ENCODE data around the gene CDC25B.
"Not testable (repeated sequence)": the region's sequence is repeated elsewhere in the genome, so short reads cannot be mapped to it uniquely, and the experiment has no call there.

CDC25B gene

GRCh38 chr20:3839328-3839727 is 43.2 kb downstream of the CDC25B start:
- Histone ChIP-seq H3K9me3 (ENCODE audit: control insufficient read depth, insufficient read depth, low read length) (no peaks in the 10 kb centered on the region), H3K9ac (ENCODE audit: low read depth, low read length) (no peak overlapping the region), H3K36me3 (ENCODE audit: insufficient read depth, low read length) (no peaks in the 10 kb centered on the region), H3K4me1 (ENCODE audit: insufficient read depth, low read length) (no peaks in the 10 kb centered on the region)

GRCh38 chr20:3840201-3840600 is 44.1 kb downstream of the CDC25B start:
- H3K4me1 ChIP-seq (ENCODE audit: insufficient read depth, low read length); H3K9me3 ChIP-seq (ENCODE audit: control insufficient read depth, insufficient read depth, low read length); H3K36me3 ChIP-seq (ENCODE audit: insufficient read depth, low read length); H3K9ac ChIP-seq (ENCODE audit: low read depth, low read length): not testable (repeated sequence)

GRCh38 chr20:3842348-3842930 is 46.3 kb downstream of the CDC25B start:
- no peaks in the 10 kb centered on the region for H3K9me3 ChIP-seq (ENCODE audit: control insufficient read depth, insufficient read depth, low read length)
- no peaks in the 10 kb centered on the region for H3K4me1 ChIP-seq (ENCODE audit: insufficient read depth, low read length)
- H3K36me3 ChIP-seq (ENCODE audit: insufficient read depth, low read length) = no peaks in the 10 kb centered on the region
- no peak overlapping the region for H3K9ac ChIP-seq (ENCODE audit: low read depth, low read length)

DNA sequence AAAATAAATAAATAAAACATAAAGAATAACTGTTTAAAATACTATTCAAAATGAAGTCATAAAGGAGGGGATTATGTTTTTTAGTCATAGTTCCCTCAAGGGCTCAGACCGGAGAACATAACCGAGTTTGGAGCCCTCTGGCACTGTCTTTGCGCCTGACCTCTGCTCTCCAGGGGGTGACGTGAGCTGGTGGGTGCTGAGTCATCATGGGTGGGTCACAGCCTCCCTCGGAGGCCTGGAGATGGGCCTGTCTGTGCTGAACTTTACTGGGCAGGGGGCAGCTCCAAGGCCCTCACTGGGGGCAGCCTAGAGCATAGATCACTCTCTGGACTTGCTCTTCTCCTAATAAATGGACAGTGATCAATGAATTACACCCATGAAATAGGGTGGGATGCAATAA is 47.4 kb downstream of the CDC25B start:
- Histone ChIP-seq H3K9ac (ENCODE audit: low read depth, low read length) (no peak overlapping the region), H3K9me3 (ENCODE audit: control insufficient read depth, insufficient read depth, low read length) (no peaks in the 10 kb centered on the region), H3K4me1 (ENCODE audit: insufficient read depth, low read length) (no peaks in the 10 kb centered on the region), H3K36me3 (ENCODE audit: insufficient read depth, low read length) (no peaks in the 10 kb centered on the region)

DNA sequence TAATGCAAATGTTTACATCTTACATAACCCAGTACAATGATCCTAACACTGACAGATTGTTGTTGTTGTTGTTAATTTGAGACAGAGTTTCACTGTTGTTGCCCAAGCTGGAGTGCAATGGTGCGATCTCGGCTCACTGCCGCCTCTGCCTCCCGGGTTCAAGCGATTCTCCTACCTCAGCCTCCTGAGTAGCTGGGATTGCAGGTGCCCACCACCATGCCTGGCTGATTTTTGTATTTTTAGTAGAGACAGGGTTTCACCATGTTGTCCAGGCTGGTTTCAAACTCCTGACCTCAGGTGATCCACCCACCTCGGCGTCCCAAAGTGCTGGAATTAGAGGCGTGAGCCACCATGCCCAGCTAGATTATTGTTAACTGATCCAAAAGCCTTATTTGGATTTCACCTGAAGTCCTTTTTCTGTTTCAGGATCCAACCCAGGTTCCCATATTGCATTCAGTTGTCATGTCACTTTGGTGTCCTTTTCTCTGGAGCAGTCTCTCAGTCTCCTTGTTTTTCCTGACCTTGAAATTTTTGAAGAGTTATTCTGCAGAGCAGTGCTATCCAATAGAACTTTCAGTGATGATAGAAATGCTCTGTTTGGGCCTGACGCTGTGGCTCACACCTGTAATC is 48.0 kb downstream of the CDC25B start:
- H3K9ac ChIP-seq (ENCODE audit: low read depth, low read length); H3K4me1 ChIP-seq (ENCODE audit: insufficient read depth, low read length): not testable (repeated sequence)

GRCh38 chr20:3846378-3846739 is 50.2 kb downstream of the CDC25B start:
- H3K9ac ChIP-seq (ENCODE audit: low read depth, low read length) = peak overlapping the region; percentile 94
- no peaks in the 10 kb centered on the region for H3K36me3 ChIP-seq (ENCODE audit: insufficient read depth, low read length)
- no peaks in the 10 kb centered on the region for H3K4me1 ChIP-seq (ENCODE audit: insufficient read depth, low read length)
- H3K9me3 ChIP-seq (ENCODE audit: control insufficient read depth, insufficient read depth, low read length) = no peaks in the 10 kb centered on the region

More for the DNA sequence above, 48.0 kb downstream of the CDC25B start:
- H3K36me3 ChIP-seq (ENCODE audit: insufficient read depth, low read length); H3K9me3 ChIP-seq (ENCODE audit: control insufficient read depth, insufficient read depth, low read length): not testable (repeated sequence)

- no peaks in the 10 kb centered on the region for H3K36me3 ChIP-seq (ENCODE audit: insufficient read depth, low read length)
These were observed 50.8 kb downstream of the CDC25B start, which contains the start of gene MAVS for GRCh38 chr20:3846740-3847428. Gene MAVS, plus strand, starts transcription at chr20:3846834. Its CDS starts 7,791 bp downstream, at chr20:3854625.

GRCh38 chr20:3847429-3847940 is 51.4 kb downstream of the CDC25B start:
- H3K4me1 ChIP-seq (ENCODE audit: insufficient read depth, low read length) = no peaks in the 10 kb centered on the region
- H3K36me3 ChIP-seq (ENCODE audit: insufficient read depth, low read length) = no peaks in the 10 kb centered on the region
- no peaks in the 10 kb centered on the region for H3K9me3 ChIP-seq (ENCODE audit: control insufficient read depth, insufficient read depth, low read length)
- peak overlapping the region; percentile 94 for H3K9ac ChIP-seq (ENCODE audit: low read depth, low read length)

More at GRCh38 chr20:3846740-3847428, 50.8 kb downstream of the CDC25B start, which contains the start of gene MAVS:
- no peaks in the 10 kb centered on the region for H3K4me1 ChIP-seq (ENCODE audit: insufficient read depth, low read length)
- no peaks in the 10 kb centered on the region for H3K9me3 ChIP-seq (ENCODE audit: control insufficient read depth, insufficient read depth, low read length)
- H3K9ac ChIP-seq (ENCODE audit: low read depth, low read length) = peak within 1 kb of the TSS; percentile 94

GRCh38 chr20:3848565-3848964 is 52.5 kb downstream of the CDC25B start:
- H3K4me1 ChIP-seq (ENCODE audit: insufficient read depth, low read length) = no peaks in the 10 kb centered on the region
- H3K9ac ChIP-seq (ENCODE audit: low read depth, low read length) = no peak overlapping the region
- no peaks in the 10 kb centered on the region for H3K9me3 ChIP-seq (ENCODE audit: control insufficient read depth, insufficient read depth, low read length)
- no peaks in the 10 kb centered on the region for H3K36me3 ChIP-seq (ENCODE audit: insufficient read depth, low read length)

DNA sequence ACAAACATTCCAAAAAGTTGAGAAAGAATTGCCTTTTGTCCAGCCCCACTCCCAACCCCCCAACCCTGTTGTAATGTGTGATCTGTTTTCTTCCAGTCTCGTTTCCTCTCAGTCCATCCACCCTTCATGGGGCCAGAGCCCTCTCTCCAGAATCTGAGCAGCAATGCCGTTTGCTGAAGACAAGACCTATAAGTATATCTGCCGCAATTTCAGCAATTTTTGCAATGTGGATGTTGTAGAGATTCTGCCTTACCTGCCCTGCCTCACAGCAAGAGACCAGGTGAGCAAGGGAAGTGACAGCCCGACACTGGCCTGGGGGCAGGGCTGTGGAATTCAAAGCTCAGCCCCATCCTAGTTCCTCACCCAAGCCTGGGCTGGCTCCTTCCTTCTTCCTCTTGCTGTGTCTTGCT is 58.4 kb downstream of the CDC25B start:
- H3K9ac ChIP-seq (ENCODE audit: low read depth, low read length) = no peak overlapping the region
- no peaks in the 10 kb centered on the region for H3K4me1 ChIP-seq (ENCODE audit: insufficient read depth, low read length)
- no peaks in the 10 kb centered on the region; the same call in 1 of the 2 replicates for H3K36me3 ChIP-seq (ENCODE audit: insufficient read depth, low read length)
- H3K9me3 ChIP-seq (ENCODE audit: control insufficient read depth, insufficient read depth, low read length) = no peaks in the 10 kb centered on the region

Data from ES-I3 (cell line).